ENCODE measurements around the gene BBS9.
"Not testable (repeated sequence)": the region's sequence is repeated elsewhere in the genome, so short reads cannot be mapped to it uniquely, and the experiment has no call there.

Gene BBS9

DNA sequence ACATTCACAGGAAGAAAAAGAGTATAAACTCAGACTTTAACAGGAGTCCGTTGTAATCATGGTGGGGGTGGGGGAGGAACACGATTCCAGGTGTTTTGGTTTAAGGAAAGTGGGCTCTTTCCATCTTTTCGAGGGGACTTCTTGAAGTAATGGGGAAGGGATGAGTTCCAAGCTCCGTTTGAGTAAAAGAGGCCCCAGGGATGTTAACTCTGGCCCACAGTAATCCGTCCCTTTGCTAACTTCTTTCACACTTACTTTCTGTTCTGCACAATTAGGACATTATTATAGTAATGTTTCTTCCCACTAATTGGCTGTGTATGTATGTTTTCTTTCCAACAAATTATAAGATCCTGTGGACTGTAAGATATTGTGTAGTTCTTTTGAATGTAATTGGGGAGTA, 374.4 kb downstream of the BBS9 start:
- Histone ChIP-seq H3K27ac (ENCODE audit: low read depth, low read length) (no peak overlapping the region), H3K36me3 (ENCODE audit: control insufficient read depth in 5 of 5, insufficient read depth in 5 of 5, low read length in 5 of 5) (peaks cover 0 to 4% (median 0%) of the 10 kb centered on the region in 5 donors), H3K9me3 (ENCODE audit: control insufficient read depth in 5 of 5, low read length in 5 of 5) (no peaks in the 10 kb centered on the region), H3K9ac (ENCODE audit: low read length in 5 of 5) (no peak overlapping the region), H3K27me3 (ENCODE audit: control insufficient read depth in 5 of 5, insufficient read depth in 4 of 5, low read length in 5 of 5) (no peaks in the 10 kb centered on the region), H3K4me1 (ENCODE audit: control insufficient read depth in 5 of 5, insufficient read depth in 5 of 5, low read length in 5 of 5) (peaks cover 0 to 11% (median 6%) of the 10 kb centered on the region in 5 donors), H3K4me3 (ENCODE audit: low read depth in 1 of 5, low read length in 5 of 5) (no peak overlapping the region)

DNA sequence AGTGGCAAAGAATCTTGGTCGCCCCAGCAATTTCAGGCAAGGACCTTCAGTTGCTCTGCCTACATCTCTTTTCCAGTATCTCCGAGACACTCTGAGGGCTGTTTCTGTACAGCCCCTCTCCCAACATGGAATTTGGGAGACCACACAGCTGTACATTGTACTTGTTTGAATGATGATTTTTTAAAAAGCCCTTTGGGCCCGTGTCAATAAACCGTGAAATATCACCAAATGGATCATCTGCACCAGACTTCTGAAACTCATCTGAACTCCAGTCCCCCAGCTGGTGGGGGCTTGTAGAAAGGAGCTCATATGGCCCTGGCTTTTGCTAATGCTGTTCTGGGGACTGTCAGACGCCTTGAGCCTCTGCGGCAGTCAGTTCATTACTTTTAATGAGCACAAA, 374.9 kb downstream of the BBS9 start:
- H3K4me3 ChIP-seq (ENCODE audit: low read depth in 1 of 5, low read length in 5 of 5) = no peak overlapping the region
- H3K27me3 ChIP-seq (ENCODE audit: control insufficient read depth in 5 of 5, insufficient read depth in 4 of 5, low read length in 5 of 5) = no peaks in the 10 kb centered on the region
- peaks cover 0 to 11% (median 6%) of the 10 kb centered on the region in 5 donors for H3K4me1 ChIP-seq (ENCODE audit: control insufficient read depth in 5 of 5, insufficient read depth in 5 of 5, low read length in 5 of 5)
- no peaks in the 10 kb centered on the region for H3K9me3 ChIP-seq (ENCODE audit: control insufficient read depth in 5 of 5, low read length in 5 of 5)
- no peak overlapping the region for H3K9ac ChIP-seq (ENCODE audit: low read length in 5 of 5)
- H3K36me3 ChIP-seq (ENCODE audit: control insufficient read depth in 5 of 5, insufficient read depth in 5 of 5, low read length in 5 of 5) = peaks cover 0 to 4% (median 0%) of the 10 kb centered on the region in 5 donors
- H3K27ac ChIP-seq (ENCODE audit: low read depth, low read length) = no peak overlapping the region

DNA sequence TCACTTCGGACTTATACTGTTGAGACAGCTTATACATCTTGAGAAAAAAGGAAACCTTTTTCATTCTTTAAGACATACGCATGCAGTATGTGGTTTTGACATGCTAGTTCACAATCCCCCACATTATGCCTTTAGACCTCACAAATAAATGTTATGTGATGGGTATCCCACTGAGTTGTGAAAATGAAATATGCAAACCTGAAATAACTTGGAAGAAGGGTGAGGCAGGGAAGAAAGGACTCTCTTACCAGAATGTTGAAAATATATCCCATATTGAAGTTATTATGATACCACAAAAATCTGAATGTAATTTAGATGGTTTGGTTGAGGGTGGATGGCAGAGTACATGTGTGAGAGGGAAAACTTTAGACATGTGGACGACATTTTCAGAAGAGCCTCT, 379.8 kb downstream of the BBS9 start:
- no peak overlapping the region for H3K27ac ChIP-seq (ENCODE audit: low read depth, low read length)
- peaks cover 0 to 9% (median 0%) of the 10 kb centered on the region in 5 donors for H3K36me3 ChIP-seq (ENCODE audit: control insufficient read depth in 5 of 5, insufficient read depth in 5 of 5, low read length in 5 of 5)
- no peaks in the 10 kb centered on the region for H3K9me3 ChIP-seq (ENCODE audit: control insufficient read depth in 5 of 5, low read length in 5 of 5)
- H3K9ac ChIP-seq (ENCODE audit: low read length in 5 of 5) = no peak overlapping the region
- no peak overlapping the region for H3K4me3 ChIP-seq (ENCODE audit: low read depth in 1 of 5, low read length in 5 of 5)
- H3K27me3 ChIP-seq (ENCODE audit: control insufficient read depth in 5 of 5, insufficient read depth in 4 of 5, low read length in 5 of 5) = no peaks in the 10 kb centered on the region
- peaks cover 0 to 5% (median 1%) of the 10 kb centered on the region in 5 donors for H3K4me1 ChIP-seq (ENCODE audit: control insufficient read depth in 5 of 5, insufficient read depth in 5 of 5, low read length in 5 of 5)

DNA sequence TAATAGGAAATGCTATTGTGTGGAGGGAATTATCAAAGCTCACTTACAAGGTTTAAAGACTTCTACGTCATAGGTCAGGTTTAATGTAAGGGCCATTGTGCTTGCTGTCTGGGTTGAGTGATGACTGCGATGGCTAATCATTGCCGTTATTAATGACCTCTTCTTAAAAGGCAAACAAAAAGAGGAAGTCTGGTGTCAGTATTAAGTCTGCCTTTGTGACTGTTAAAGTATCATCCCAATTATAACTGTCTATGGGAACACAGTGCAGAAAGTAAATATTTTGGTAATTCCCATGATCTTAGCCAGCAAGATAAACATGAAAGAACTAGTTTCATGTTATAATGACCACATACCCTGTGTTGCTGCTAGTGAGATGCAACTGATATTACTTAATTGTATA, 382.4 kb downstream of the BBS9 start:
- H3K27me3 ChIP-seq (ENCODE audit: control insufficient read depth in 5 of 5, insufficient read depth in 4 of 5, low read length in 5 of 5) = no peaks in the 10 kb centered on the region
- H3K4me1 ChIP-seq (ENCODE audit: control insufficient read depth in 5 of 5, insufficient read depth in 5 of 5, low read length in 5 of 5) = peaks cover 0 to 2% (median 0%) of the 10 kb centered on the region in 5 donors
- H3K27ac ChIP-seq (ENCODE audit: low read depth, low read length) = no peak overlapping the region
- H3K36me3 ChIP-seq (ENCODE audit: control insufficient read depth in 5 of 5, insufficient read depth in 5 of 5, low read length in 5 of 5) = peaks cover 0 to 9% (median 0%) of the 10 kb centered on the region in 5 donors
- no peak overlapping the region for H3K4me3 ChIP-seq (ENCODE audit: low read depth in 1 of 5, low read length in 5 of 5)
- no peaks in the 10 kb centered on the region for H3K9me3 ChIP-seq (ENCODE audit: control insufficient read depth in 5 of 5, low read length in 5 of 5)
- H3K9ac ChIP-seq (ENCODE audit: low read length in 5 of 5) = no peak overlapping the region

- Histone ChIP-seq H3K9me3 (ENCODE audit: control insufficient read depth in 5 of 5, low read length in 5 of 5) (no peaks in the 10 kb centered on the region), H3K9ac (ENCODE audit: low read length in 5 of 5) (no peak overlapping the region), H3K27me3 (ENCODE audit: control insufficient read depth in 5 of 5, insufficient read depth in 4 of 5, low read length in 5 of 5) (no peaks in the 10 kb centered on the region), H3K27ac (ENCODE audit: low read depth, low read length) (no peak overlapping the region), H3K36me3 (ENCODE audit: control insufficient read depth in 5 of 5, insufficient read depth in 5 of 5, low read length in 5 of 5) (no peaks in the 10 kb centered on the region), H3K4me3 (ENCODE audit: low read depth in 1 of 5, low read length in 5 of 5) (no peak overlapping the region), H3K4me1 (ENCODE audit: control insufficient read depth in 5 of 5, insufficient read depth in 5 of 5, low read length in 5 of 5) (peaks cover 0 to 2% (median 0%) of the 10 kb centered on the region in 5 donors)
Observed at GRCh38 chr7:33516568-33516967, 387.2 kb downstream of the BBS9 start.

GRCh38 chr7:33517191-33517590, 387.8 kb downstream of the BBS9 start:
- H3K27ac ChIP-seq (ENCODE audit: low read depth, low read length) = no peak overlapping the region
- no peaks in the 10 kb centered on the region for H3K4me1 ChIP-seq (ENCODE audit: control insufficient read depth in 5 of 5, insufficient read depth in 5 of 5, low read length in 5 of 5)
- no peak overlapping the region for H3K9ac ChIP-seq (ENCODE audit: low read length in 5 of 5)
- H3K4me3 ChIP-seq (ENCODE audit: low read depth in 1 of 5, low read length in 5 of 5) = no peak overlapping the region
- no peaks in the 10 kb centered on the region for H3K9me3 ChIP-seq (ENCODE audit: control insufficient read depth in 5 of 5, low read length in 5 of 5)
- H3K36me3 ChIP-seq (ENCODE audit: control insufficient read depth in 5 of 5, insufficient read depth in 5 of 5, low read length in 5 of 5) = no peaks in the 10 kb centered on the region
- H3K27me3 ChIP-seq (ENCODE audit: control insufficient read depth in 5 of 5, insufficient read depth in 4 of 5, low read length in 5 of 5) = no peaks in the 10 kb centered on the region

DNA sequence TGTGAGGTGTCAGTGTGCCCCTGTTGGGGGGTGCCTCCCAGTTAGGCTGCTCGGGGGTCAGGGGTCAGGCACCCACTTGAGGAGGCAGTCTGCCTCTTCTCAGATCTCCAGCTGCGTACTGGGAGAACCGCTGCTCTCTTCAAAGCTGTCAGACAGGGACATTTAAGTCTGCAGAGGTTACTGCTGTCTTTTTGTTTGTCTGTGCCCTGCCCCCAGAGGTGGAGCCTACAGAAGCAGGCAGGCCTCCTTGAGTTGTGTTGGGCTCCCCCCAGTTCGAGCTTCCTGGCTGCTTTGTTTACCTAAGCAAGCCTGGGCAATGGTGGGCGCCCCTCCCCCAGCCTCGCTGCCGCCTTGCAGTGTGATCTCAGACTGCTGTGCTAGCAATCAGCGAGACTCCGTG, 397.6 kb downstream of the BBS9 start:
- H3K4me3 ChIP-seq (ENCODE audit: low read depth in 1 of 5, low read length in 5 of 5); H3K36me3 ChIP-seq (ENCODE audit: control insufficient read depth in 5 of 5, insufficient read depth in 5 of 5, low read length in 5 of 5); H3K4me1 ChIP-seq (ENCODE audit: control insufficient read depth in 5 of 5, insufficient read depth in 5 of 5, low read length in 5 of 5); H3K9ac ChIP-seq (ENCODE audit: low read length in 5 of 5); H3K27ac ChIP-seq (ENCODE audit: low read depth, low read length); H3K9me3 ChIP-seq (ENCODE audit: control insufficient read depth in 5 of 5, low read length in 5 of 5); H3K27me3 ChIP-seq (ENCODE audit: control insufficient read depth in 5 of 5, insufficient read depth in 4 of 5, low read length in 5 of 5): not testable (repeated sequence)

DNA sequence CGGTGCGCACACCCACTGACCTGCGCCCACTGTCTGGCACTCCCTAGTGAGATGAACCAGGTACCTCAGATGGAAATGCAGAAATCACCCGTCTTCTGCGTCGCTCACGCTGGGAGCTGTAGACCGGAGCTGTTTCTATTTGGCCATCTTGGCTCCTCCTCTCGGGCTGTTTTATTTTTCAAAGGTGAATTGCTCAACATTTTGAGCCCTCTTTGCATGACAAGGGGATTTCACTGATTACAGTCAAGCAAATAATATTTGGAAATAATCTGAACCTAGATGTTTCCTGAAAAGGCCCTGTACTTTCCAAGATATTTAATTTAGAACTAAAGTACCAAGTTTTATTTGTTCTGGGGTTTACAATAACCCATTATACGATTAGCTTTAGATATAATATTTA, 398.2 kb downstream of the BBS9 start:
- not testable (repeated sequence) for H3K27ac ChIP-seq (ENCODE audit: low read depth, low read length); H3K27me3 ChIP-seq (ENCODE audit: control insufficient read depth in 5 of 5, insufficient read depth in 4 of 5, low read length in 5 of 5); H3K9ac ChIP-seq (ENCODE audit: low read length in 5 of 5); H3K36me3 ChIP-seq (ENCODE audit: control insufficient read depth in 5 of 5, insufficient read depth in 5 of 5, low read length in 5 of 5); H3K9me3 ChIP-seq (ENCODE audit: control insufficient read depth in 5 of 5, low read length in 5 of 5); H3K4me1 ChIP-seq (ENCODE audit: control insufficient read depth in 5 of 5, insufficient read depth in 5 of 5, low read length in 5 of 5); H3K4me3 ChIP-seq (ENCODE audit: low read depth in 1 of 5, low read length in 5 of 5)

DNA sequence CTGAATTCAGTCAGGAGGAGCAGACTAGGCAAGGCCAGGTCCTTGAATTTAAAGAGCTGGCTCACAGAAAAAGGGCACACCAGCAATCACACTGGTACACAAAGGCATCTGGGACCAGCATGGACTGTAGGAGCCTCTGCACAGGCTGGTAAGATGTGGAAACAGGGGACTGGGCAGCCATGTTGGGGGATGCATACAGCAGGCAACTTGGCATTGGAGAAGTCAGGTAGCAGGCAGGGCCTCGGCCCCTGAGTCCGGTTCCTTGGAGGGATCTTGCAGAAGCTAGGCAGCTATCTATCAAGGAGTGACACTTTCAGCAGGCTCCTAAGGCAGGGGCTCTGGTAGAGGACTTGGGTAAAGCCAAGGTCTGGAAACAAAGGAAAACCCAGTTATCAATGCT, 399.7 kb downstream of the BBS9 start:
- no peak overlapping the region for H3K4me3 ChIP-seq (ENCODE audit: low read depth in 1 of 5, low read length in 5 of 5)
- no peak overlapping the region for H3K9ac ChIP-seq (ENCODE audit: low read length in 5 of 5)
- H3K27me3 ChIP-seq (ENCODE audit: control insufficient read depth in 5 of 5, insufficient read depth in 4 of 5, low read length in 5 of 5) = no peaks in the 10 kb centered on the region
- peaks cover 0 to 4% (median 0%) of the 10 kb centered on the region in 5 donors for H3K4me1 ChIP-seq (ENCODE audit: control insufficient read depth in 5 of 5, insufficient read depth in 5 of 5, low read length in 5 of 5)
- H3K27ac ChIP-seq (ENCODE audit: low read depth, low read length) = no peak overlapping the region
- peaks cover 0 to 4% (median 3%) of the 10 kb centered on the region in 5 donors for H3K36me3 ChIP-seq (ENCODE audit: control insufficient read depth in 5 of 5, insufficient read depth in 5 of 5, low read length in 5 of 5)
- no peaks in the 10 kb centered on the region for H3K9me3 ChIP-seq (ENCODE audit: control insufficient read depth in 5 of 5, low read length in 5 of 5)

- Histone ChIP-seq H3K27ac (ENCODE audit: low read depth, low read length) (no peak overlapping the region), H3K9me3 (ENCODE audit: control insufficient read depth in 5 of 5, low read length in 5 of 5) (no peaks in the 10 kb centered on the region), H3K4me1 (ENCODE audit: control insufficient read depth in 5 of 5, insufficient read depth in 5 of 5, low read length in 5 of 5) (peaks cover 0 to 4% (median 0%) of the 10 kb centered on the region in 5 donors), H3K36me3 (ENCODE audit: control insufficient read depth in 5 of 5, insufficient read depth in 5 of 5, low read length in 5 of 5) (peaks cover 0 to 10% (median 8%) of the 10 kb centered on the region in 5 donors), H3K4me3 (ENCODE audit: low read depth in 1 of 5, low read length in 5 of 5) (no peak overlapping the region), H3K27me3 (ENCODE audit: control insufficient read depth in 5 of 5, insufficient read depth in 4 of 5, low read length in 5 of 5) (no peaks in the 10 kb centered on the region), H3K9ac (ENCODE audit: low read length in 5 of 5) (no peak overlapping the region)
Observed at GRCh38 chr7:33530664-33531063, 401.3 kb downstream of the BBS9 start.

- peaks cover 0 to 4% (median under 1%) of the 10 kb centered on the region in 5 donors for H3K4me1 ChIP-seq (ENCODE audit: control insufficient read depth in 5 of 5, insufficient read depth in 5 of 5, low read length in 5 of 5)
- no peak overlapping the region for H3K4me3 ChIP-seq (ENCODE audit: low read depth in 1 of 5, low read length in 5 of 5)
- H3K27me3 ChIP-seq (ENCODE audit: control insufficient read depth in 5 of 5, insufficient read depth in 4 of 5, low read length in 5 of 5) = no peaks in the 10 kb centered on the region
- H3K27ac ChIP-seq (ENCODE audit: low read depth, low read length) = no peak overlapping the region
- no peak overlapping the region for H3K9ac ChIP-seq (ENCODE audit: low read length in 5 of 5)
- H3K9me3 ChIP-seq (ENCODE audit: control insufficient read depth in 5 of 5, low read length in 5 of 5) = no peaks in the 10 kb centered on the region
- peaks cover 0 to 10% (median 8%) of the 10 kb centered on the region in 5 donors for H3K36me3 ChIP-seq (ENCODE audit: control insufficient read depth in 5 of 5, insufficient read depth in 5 of 5, low read length in 5 of 5)
Observed at GRCh38 chr7:33531888-33532287, 402.5 kb downstream of the BBS9 start.
